ENCODE measurements around the gene CGB8. TPM values are rescaled to one million over a fixed set of nuclear protein-coding genes. Genes with fewer than 3 reads are reported as not detected.
"Not testable (repeated sequence)": the region's sequence is repeated elsewhere in the genome, so short reads cannot be mapped to it uniquely, and the experiment has no call there.

Gene CGB8
- total and polyA plus RNA-seq, 2 donors (not counting 1 experiment from before 2014, with no cell fraction given) = not detected

DNA sequence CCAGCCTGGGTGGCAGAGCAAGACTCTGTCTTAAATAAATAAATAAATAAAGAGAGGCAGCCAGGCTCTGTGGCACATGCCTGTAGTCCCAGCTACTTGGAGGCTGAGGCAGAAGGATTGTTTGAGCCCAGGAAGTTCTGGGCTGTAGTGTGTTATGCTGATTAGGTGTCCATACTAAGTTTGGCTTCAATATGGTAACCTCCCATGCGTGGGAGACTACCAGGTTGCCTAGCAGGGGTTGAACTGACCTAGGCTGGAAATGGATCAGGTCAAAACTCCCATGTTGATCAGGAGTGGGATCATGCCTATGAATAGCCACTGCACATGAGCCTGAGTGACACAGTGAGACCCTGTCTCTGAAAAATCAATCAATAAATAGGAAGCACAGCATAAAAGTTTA lies 32.4 kb upstream of the CGB8 start:
- peaks cover 10% of the 10 kb centered on the region for H3K79me2 ChIP-seq (ENCODE audit: control insufficient read depth, insufficient read depth, low read length)
- H3K9me3 ChIP-seq (ENCODE audit: control insufficient read depth, insufficient read depth, low read depth, low read length) = no peaks in the 10 kb centered on the region
- DNase-seq (ENCODE audit: low read depth in 2 of 2) = no peak
- no peak overlapping the region for H3K27ac ChIP-seq (ENCODE audit: insufficient read depth, low read length)
- H3K4me1 ChIP-seq (ENCODE audit: control insufficient read depth, extremely low read depth, insufficient read depth, low read length) = no peaks in the 10 kb centered on the region
- H2AFZ ChIP-seq (ENCODE audit: low read length) = no peak overlapping the region
- H3K9ac ChIP-seq (ENCODE audit: insufficient read depth, low read length) = no peak overlapping the region
- H3K36me3 ChIP-seq (ENCODE audit: control insufficient read depth, insufficient read depth, low read length) = no peaks in the 10 kb centered on the region
- no peaks in the 10 kb centered on the region for H3K27me3 ChIP-seq (ENCODE audit: control insufficient read depth, insufficient read depth, low read length)
- no peak overlapping the region for H3K4me3 ChIP-seq (replicated peaks in 1 of 4; ENCODE audit: control extremely low read depth in 1 of 4, insufficient read depth in 1 of 4, low read depth in 3 of 4, low read length in 4 of 4)
- H4K20me1 ChIP-seq (ENCODE audit: control insufficient read depth, extremely low read depth, insufficient read depth, low read length) = peaks cover 2% of the 10 kb centered on the region
- no peak for TF ChIP-seq EZH2 (IDR thresholded peaks at IDR 0.05; ENCODE audit: low read length, missing control alignments)
- TF ChIP-seq, protein P1, sequence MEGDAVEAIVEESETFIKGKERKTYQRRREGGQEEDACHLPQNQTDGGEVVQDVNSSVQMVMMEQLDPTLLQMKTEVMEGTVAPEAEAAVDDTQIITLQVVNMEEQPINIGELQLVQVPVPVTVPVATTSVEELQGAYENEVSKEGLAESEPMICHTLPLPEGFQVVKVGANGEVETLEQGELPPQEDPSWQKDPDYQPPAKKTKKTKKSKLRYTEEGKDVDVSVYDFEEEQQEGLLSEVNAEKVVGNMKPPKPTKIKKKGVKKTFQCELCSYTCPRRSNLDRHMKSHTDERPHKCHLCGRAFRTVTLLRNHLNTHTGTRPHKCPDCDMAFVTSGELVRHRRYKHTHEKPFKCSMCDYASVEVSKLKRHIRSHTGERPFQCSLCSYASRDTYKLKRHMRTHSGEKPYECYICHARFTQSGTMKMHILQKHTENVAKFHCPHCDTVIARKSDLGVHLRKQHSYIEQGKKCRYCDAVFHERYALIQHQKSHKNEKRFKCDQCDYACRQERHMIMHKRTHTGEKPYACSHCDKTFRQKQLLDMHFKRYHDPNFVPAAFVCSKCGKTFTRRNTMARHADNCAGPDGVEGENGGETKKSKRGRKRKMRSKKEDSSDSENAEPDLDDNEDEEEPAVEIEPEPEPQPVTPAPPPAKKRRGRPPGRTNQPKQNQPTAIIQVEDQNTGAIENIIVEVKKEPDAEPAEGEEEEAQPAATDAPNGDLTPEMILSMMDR (conservative IDR thresholded peaks at IDR 0.05 in 1 of 2, IDR thresholded peaks at IDR 0.05 in 1 of 2; ENCODE audit: low read depth in 1 of 2, low read length in 2 of 2) = no peak
- no peak overlapping the region for H3K4me2 ChIP-seq (ENCODE audit: extremely low read depth, insufficient read depth, low read length)

DNA sequence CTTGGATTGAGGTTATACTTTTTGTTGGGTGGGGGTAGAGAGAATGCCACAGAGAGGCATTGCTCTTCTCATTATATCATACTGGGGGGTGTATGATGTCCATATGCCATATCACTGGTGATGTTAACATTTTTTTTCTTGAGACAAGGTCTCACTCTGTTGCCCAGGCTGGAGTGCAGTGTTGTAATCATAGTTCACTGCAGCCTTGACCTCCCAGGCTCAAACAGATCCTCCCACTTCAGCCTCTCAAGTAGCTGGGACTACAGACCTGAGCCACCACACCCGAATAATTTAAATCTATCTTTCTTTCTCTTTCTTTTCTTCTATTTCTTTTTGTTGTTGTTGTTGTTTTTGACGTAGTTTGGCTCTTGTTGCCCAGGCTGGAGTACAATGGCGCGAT lies 31.5 kb upstream of the CGB8 start:
- DNase-seq (ENCODE audit: low read depth in 2 of 2) = no peak
- H3K27me3 ChIP-seq (ENCODE audit: control insufficient read depth, insufficient read depth, low read length) = no peaks in the 10 kb centered on the region
- H3K4me3 ChIP-seq (replicated peaks in 1 of 4; ENCODE audit: control extremely low read depth in 1 of 4, insufficient read depth in 1 of 4, low read depth in 3 of 4, low read length in 4 of 4) = no peak overlapping the region
- peaks cover under 1% of the 10 kb centered on the region for H3K79me2 ChIP-seq (ENCODE audit: control insufficient read depth, insufficient read depth, low read length)
- H4K20me1 ChIP-seq (ENCODE audit: control insufficient read depth, extremely low read depth, insufficient read depth, low read length) = no peaks in the 10 kb centered on the region
- H3K9me3 ChIP-seq (ENCODE audit: control insufficient read depth, insufficient read depth, low read depth, low read length) = no peaks in the 10 kb centered on the region
- H3K36me3 ChIP-seq (ENCODE audit: control insufficient read depth, insufficient read depth, low read length) = no peaks in the 10 kb centered on the region
- H3K4me2 ChIP-seq (ENCODE audit: extremely low read depth, insufficient read depth, low read length) = no peak overlapping the region
- H3K9ac ChIP-seq (ENCODE audit: insufficient read depth, low read length) = no peak overlapping the region
- H3K27ac ChIP-seq (ENCODE audit: insufficient read depth, low read length) = no peak overlapping the region
- no peak for TF ChIP-seq EZH2 (IDR thresholded peaks at IDR 0.05; ENCODE audit: low read length, missing control alignments)
- TF ChIP-seq, protein P1 (conservative IDR thresholded peaks at IDR 0.05 in 1 of 2, IDR thresholded peaks at IDR 0.05 in 1 of 2; ENCODE audit: low read depth in 1 of 2, low read length in 2 of 2) = no peak
- H3K4me1 ChIP-seq (ENCODE audit: control insufficient read depth, extremely low read depth, insufficient read depth, low read length) = no peaks in the 10 kb centered on the region
- no peak overlapping the region for H2AFZ ChIP-seq (ENCODE audit: low read length)

DNA sequence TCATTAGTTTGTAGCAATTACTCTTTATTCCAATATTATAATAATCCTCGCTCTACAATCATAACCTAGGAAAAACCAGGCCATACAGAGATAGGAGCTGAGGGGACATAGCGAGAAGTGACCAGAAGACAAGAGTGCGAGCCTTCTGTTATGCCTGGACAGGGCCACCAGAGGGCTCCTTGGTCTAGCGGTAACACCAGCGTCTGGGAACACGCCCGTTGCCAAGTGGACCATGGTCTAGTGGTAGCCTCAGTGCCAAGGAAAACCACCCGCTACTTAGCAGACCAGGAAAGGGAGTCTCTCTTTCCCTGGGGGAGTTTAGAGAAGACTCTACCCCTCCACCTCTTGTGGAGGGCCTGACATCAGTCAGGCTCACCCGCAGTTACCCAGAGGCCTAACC lies 26.0 kb upstream of the CGB8 start:
- not testable (repeated sequence) for H4K20me1 ChIP-seq (ENCODE audit: control insufficient read depth, extremely low read depth, insufficient read depth, low read length); H2AFZ ChIP-seq (ENCODE audit: low read length); H3K4me2 ChIP-seq (ENCODE audit: extremely low read depth, insufficient read depth, low read length); H3K36me3 ChIP-seq (ENCODE audit: control insufficient read depth, insufficient read depth, low read length); H3K4me3 ChIP-seq (replicated peaks in 1 of 4; ENCODE audit: control extremely low read depth in 1 of 4, insufficient read depth in 1 of 4, low read depth in 3 of 4, low read length in 4 of 4); H3K27ac ChIP-seq (ENCODE audit: insufficient read depth, low read length); H3K9me3 ChIP-seq (ENCODE audit: control insufficient read depth, insufficient read depth, low read depth, low read length); H3K9ac ChIP-seq (ENCODE audit: insufficient read depth, low read length); H3K4me1 ChIP-seq (ENCODE audit: control insufficient read depth, extremely low read depth, insufficient read depth, low read length); H3K79me2 ChIP-seq (ENCODE audit: control insufficient read depth, insufficient read depth, low read length)
- DNase-seq (ENCODE audit: low read depth in 2 of 2) = peak; percentile 61 to 66
- H3K27me3 ChIP-seq (ENCODE audit: control insufficient read depth, insufficient read depth, low read length) = peaks cover 22% of the 10 kb centered on the region
- TF ChIP-seq, protein P1 (conservative IDR thresholded peaks at IDR 0.05 in 1 of 2, IDR thresholded peaks at IDR 0.05 in 1 of 2; ENCODE audit: low read depth in 1 of 2, low read length in 2 of 2) = peak; percentile 52 to 56

Measured in fibroblast of lung (primary cell).